ENCODE data around the gene TRAF7. TPM values are rescaled to one million over a fixed set of nuclear protein-coding genes. Genes with fewer than 3 reads are reported as not detected.

The TRAF7 gene
- total and polyA plus RNA-seq, 2 donors, result 22.3 to 23.9 TPM

GRCh38 chr16:2181952-2182351 is 26.4 kb downstream of the TRAF7 start:
- no peak for DNase-seq (ENCODE audit: low read depth in 6 of 9, low spot score in 9 of 9)
- WGBS, result 95% methylated on average over 20 of the region's 20 CpGs
- no peaks in the 10 kb centered on the region for H3K9me3 ChIP-seq (ENCODE audit: control insufficient read depth in 2 of 2, insufficient read depth in 1 of 2, low read length in 1 of 2)

DNA sequence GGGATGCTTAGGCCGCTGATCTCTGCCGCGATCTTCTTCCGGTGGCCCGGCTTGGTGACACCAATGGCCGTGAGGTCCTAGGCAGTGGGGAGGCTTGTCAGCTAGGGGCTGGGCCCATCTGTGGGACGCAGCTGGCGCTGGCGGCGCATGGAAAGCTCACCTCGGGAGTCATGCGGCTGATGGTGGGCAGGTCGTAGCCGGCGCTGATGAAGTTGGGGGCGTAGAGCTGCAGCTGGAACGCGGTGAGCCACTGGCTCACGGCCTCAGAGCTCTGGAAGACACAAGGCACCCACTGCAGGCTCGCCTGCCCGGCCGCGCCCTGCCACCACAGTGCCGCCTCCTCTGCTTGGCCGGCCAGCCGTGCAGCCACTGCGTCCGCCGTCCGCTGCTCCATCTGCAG is 28.1 kb downstream of the TRAF7 start:
- H3K27ac ChIP-seq (ENCODE audit: low read depth in 1 of 2, low read length in 1 of 2), result no peak overlapping the region
- no peaks in the 10 kb centered on the region for H3K9me3 ChIP-seq (ENCODE audit: control insufficient read depth in 2 of 2, insufficient read depth in 1 of 2, low read length in 1 of 2)
- H3K36me3 ChIP-seq (ENCODE audit: control insufficient read depth in 2 of 2, insufficient read depth in 2 of 2, low read length in 1 of 2), result no peaks in the 10 kb centered on the region
- H3K27me3 ChIP-seq (ENCODE audit: control insufficient read depth in 2 of 2, insufficient read depth in 1 of 2, low read length in 1 of 2), result peaks cover 0 to 3% of the 10 kb centered on the region in 2 donors
- H3K4me1 ChIP-seq (ENCODE audit: control insufficient read depth in 2 of 2, insufficient read depth in 2 of 2, low read length in 2 of 2), result no peaks in the 10 kb centered on the region
- 95% methylated on average over 30 of the region's 30 CpGs for WGBS
- no peak for DNase-seq (ENCODE audit: low read depth in 6 of 9, low spot score in 9 of 9)
- H3K4me3 ChIP-seq (ENCODE audit: low read length in 2 of 2), result no peak overlapping the region

More at GRCh38 chr16:2181952-2182351, 26.4 kb downstream of the TRAF7 start:
- Histone ChIP-seq H3K27me3 (ENCODE audit: control insufficient read depth in 2 of 2, insufficient read depth in 1 of 2, low read length in 1 of 2) (peaks cover 0 to 3% of the 10 kb centered on the region in 2 donors), H3K4me3 (ENCODE audit: low read length in 2 of 2) (no peak overlapping the region), H3K27ac (ENCODE audit: low read depth in 1 of 2, low read length in 1 of 2) (no peak overlapping the region), H3K36me3 (ENCODE audit: control insufficient read depth in 2 of 2, insufficient read depth in 2 of 2, low read length in 1 of 2) (peaks cover 5 to 7% of the 10 kb centered on the region in 2 donors), H3K4me1 (ENCODE audit: control insufficient read depth in 2 of 2, insufficient read depth in 2 of 2, low read length in 2 of 2) (no peaks in the 10 kb centered on the region)

DNA sequence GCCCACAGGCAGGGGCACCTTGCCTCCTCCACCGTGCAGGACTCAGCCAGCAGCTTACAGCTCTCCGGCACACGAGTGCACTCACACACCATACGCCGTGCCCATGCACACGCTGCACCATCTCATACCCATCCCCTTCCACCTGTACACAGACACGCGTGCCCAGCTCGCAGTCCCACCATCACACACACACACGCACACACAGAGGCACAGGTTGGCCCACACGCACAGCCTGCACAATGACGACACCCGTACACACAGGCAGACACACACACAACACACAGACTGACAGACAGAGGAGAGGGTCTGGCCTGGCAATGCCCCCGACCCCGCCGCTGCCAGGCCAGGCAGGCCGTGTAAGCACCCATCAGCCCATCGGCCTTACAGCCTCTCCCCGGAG is 28.8 kb downstream of the TRAF7 start:
- Histone ChIP-seq H3K27ac (ENCODE audit: low read depth in 1 of 2, low read length in 1 of 2) (no peak overlapping the region), H3K4me1 (ENCODE audit: control insufficient read depth in 2 of 2, insufficient read depth in 2 of 2, low read length in 2 of 2) (no peaks in the 10 kb centered on the region), H3K27me3 (ENCODE audit: control insufficient read depth in 2 of 2, insufficient read depth in 1 of 2, low read length in 1 of 2) (peaks cover 0 to under 1% of the 10 kb centered on the region in 2 donors), H3K4me3 (ENCODE audit: low read length in 2 of 2) (no peak overlapping the region), H3K9me3 (ENCODE audit: control insufficient read depth in 2 of 2, insufficient read depth in 1 of 2, low read length in 1 of 2) (no peaks in the 10 kb centered on the region), H3K36me3 (ENCODE audit: control insufficient read depth in 2 of 2, insufficient read depth in 2 of 2, low read length in 1 of 2) (no peaks in the 10 kb centered on the region)
- whole genome bisulfite sequencing, result 96% methylated on average over 19 of the region's 19 CpGs
- DNase-seq (ENCODE audit: low read depth in 6 of 9, low spot score in 9 of 9), result no peak

GRCh38 chr16:2184962-2185361 is 29.4 kb downstream of the TRAF7 start:
- no peaks in the 10 kb centered on the region for H3K4me1 ChIP-seq (ENCODE audit: control insufficient read depth in 2 of 2, insufficient read depth in 2 of 2, low read length in 2 of 2)
- H3K4me3 ChIP-seq (ENCODE audit: low read length in 2 of 2), result no peak overlapping the region
- 93% methylated on average over 20 of the region's 20 CpGs for WGBS
- H3K36me3 ChIP-seq (ENCODE audit: control insufficient read depth in 2 of 2, insufficient read depth in 2 of 2, low read length in 1 of 2), result no peaks in the 10 kb centered on the region
- no peaks in the 10 kb centered on the region for H3K9me3 ChIP-seq (ENCODE audit: control insufficient read depth in 2 of 2, insufficient read depth in 1 of 2, low read length in 1 of 2)
- no peak for DNase-seq (ENCODE audit: low read depth in 6 of 9, low spot score in 9 of 9)
- H3K27me3 ChIP-seq (ENCODE audit: control insufficient read depth in 2 of 2, insufficient read depth in 1 of 2, low read length in 1 of 2), result no peaks in the 10 kb centered on the region
- H3K27ac ChIP-seq (ENCODE audit: low read depth in 1 of 2, low read length in 1 of 2), result no peak overlapping the region

- H3K27ac ChIP-seq (ENCODE audit: low read depth in 1 of 2, low read length in 1 of 2), result no peak overlapping the region
- no peaks in the 10 kb centered on the region for H3K36me3 ChIP-seq (ENCODE audit: control insufficient read depth in 2 of 2, insufficient read depth in 2 of 2, low read length in 1 of 2)
- peaks cover 0 to 2% of the 10 kb centered on the region in 2 donors for H3K27me3 ChIP-seq (ENCODE audit: control insufficient read depth in 2 of 2, insufficient read depth in 1 of 2, low read length in 1 of 2)
- WGBS, result 94% methylated on average over 13 of the region's 13 CpGs
- no peak overlapping the region for H3K4me3 ChIP-seq (ENCODE audit: low read length in 2 of 2)
- no peaks in the 10 kb centered on the region for H3K4me1 ChIP-seq (ENCODE audit: control insufficient read depth in 2 of 2, insufficient read depth in 2 of 2, low read length in 2 of 2)
- DNase-seq (ENCODE audit: low read depth in 6 of 9, low spot score in 9 of 9), result no peak
- no peaks in the 10 kb centered on the region for H3K9me3 ChIP-seq (ENCODE audit: control insufficient read depth in 2 of 2, insufficient read depth in 1 of 2, low read length in 1 of 2)
Observed at GRCh38 chr16:2186064-2186463, 30.5 kb downstream of the TRAF7 start.

- H3K27ac ChIP-seq (ENCODE audit: low read depth in 1 of 2, low read length in 1 of 2), result no peak overlapping the region
- WGBS, result 96% methylated on average over 20 of the region's 20 CpGs
- H3K4me1 ChIP-seq (ENCODE audit: control insufficient read depth in 2 of 2, insufficient read depth in 2 of 2, low read length in 2 of 2), result no peaks in the 10 kb centered on the region
- H3K27me3 ChIP-seq (ENCODE audit: control insufficient read depth in 2 of 2, insufficient read depth in 1 of 2, low read length in 1 of 2), result peaks cover 0 to 2% of the 10 kb centered on the region in 2 donors
- DNase-seq (ENCODE audit: low read depth in 6 of 9, low spot score in 9 of 9), result no peak
- no peak overlapping the region for H3K4me3 ChIP-seq (ENCODE audit: low read length in 2 of 2)
- no peaks in the 10 kb centered on the region for H3K36me3 ChIP-seq (ENCODE audit: control insufficient read depth in 2 of 2, insufficient read depth in 2 of 2, low read length in 1 of 2)
- H3K9me3 ChIP-seq (ENCODE audit: control insufficient read depth in 2 of 2, insufficient read depth in 1 of 2, low read length in 1 of 2), result no peaks in the 10 kb centered on the region
Observed at GRCh38 chr16:2186505-2186904, 30.9 kb downstream of the TRAF7 start.

- Histone ChIP-seq H3K4me1 (ENCODE audit: control insufficient read depth in 2 of 2, insufficient read depth in 2 of 2, low read length in 2 of 2) (no peaks in the 10 kb centered on the region), H3K36me3 (ENCODE audit: control insufficient read depth in 2 of 2, insufficient read depth in 2 of 2, low read length in 1 of 2) (no peaks in the 10 kb centered on the region), H3K27me3 (ENCODE audit: control insufficient read depth in 2 of 2, insufficient read depth in 1 of 2, low read length in 1 of 2) (peaks cover 0 to 2% of the 10 kb centered on the region in 2 donors), H3K4me3 (ENCODE audit: low read length in 2 of 2) (no peak overlapping the region), H3K9me3 (ENCODE audit: control insufficient read depth in 2 of 2, insufficient read depth in 1 of 2, low read length in 1 of 2) (no peaks in the 10 kb centered on the region), H3K27ac (ENCODE audit: low read depth in 1 of 2, low read length in 1 of 2) (no peak overlapping the region)
- no peak for DNase-seq (ENCODE audit: low read depth in 6 of 9, low spot score in 9 of 9)
- 91% methylated on average over 17 of the region's 17 CpGs for WGBS
Observed at GRCh38 chr16:2187212-2187611, 31.6 kb downstream of the TRAF7 start.

DNA sequence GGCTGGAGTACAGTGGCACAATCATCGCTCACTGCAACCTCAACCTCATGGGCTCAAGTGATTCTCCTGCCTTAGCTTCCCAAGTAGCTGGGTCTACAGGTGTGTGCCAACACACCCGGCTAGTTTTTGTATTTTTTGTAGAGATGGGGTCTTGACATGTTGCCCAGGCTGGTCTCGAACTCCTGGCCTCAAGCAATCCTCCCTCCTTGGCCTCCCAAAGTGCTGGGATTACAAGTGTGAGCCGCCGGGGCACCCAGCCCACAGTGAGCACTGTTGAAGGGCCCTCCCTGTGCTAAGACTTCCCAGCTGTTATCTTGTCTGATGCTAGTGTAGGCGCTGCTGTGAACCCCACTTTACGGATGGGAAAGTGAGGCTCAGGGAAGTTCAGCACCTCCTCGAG is 32.8 kb downstream of the TRAF7 start:
- Histone ChIP-seq H3K27me3 (ENCODE audit: control insufficient read depth in 2 of 2, insufficient read depth in 1 of 2, low read length in 1 of 2) (peaks cover 1 to 9% of the 10 kb centered on the region in 2 donors), H3K4me3 (ENCODE audit: low read length in 2 of 2) (no peak overlapping the region), H3K27ac (ENCODE audit: low read depth in 1 of 2, low read length in 1 of 2) (no peak overlapping the region), H3K36me3 (ENCODE audit: control insufficient read depth in 2 of 2, insufficient read depth in 2 of 2, low read length in 1 of 2) (no peaks in the 10 kb centered on the region), H3K4me1 (ENCODE audit: control insufficient read depth in 2 of 2, insufficient read depth in 2 of 2, low read length in 2 of 2) (no peaks in the 10 kb centered on the region), H3K9me3 (ENCODE audit: control insufficient read depth in 2 of 2, insufficient read depth in 1 of 2, low read length in 1 of 2) (no peaks in the 10 kb centered on the region)
- DNase-seq (ENCODE audit: low read depth in 6 of 9, low spot score in 9 of 9), result no peak
- WGBS, result 95% methylated on average over 8 of the region's 8 CpGs

GRCh38 chr16:2189252-2189893 is 33.8 kb downstream of the TRAF7 start:
- H3K9me3 ChIP-seq (ENCODE audit: control insufficient read depth in 2 of 2, insufficient read depth in 1 of 2, low read length in 1 of 2), result no peaks in the 10 kb centered on the region
- WGBS, result 96% methylated on average over 25 of the region's 25 CpGs
- H3K27me3 ChIP-seq (ENCODE audit: control insufficient read depth in 2 of 2, insufficient read depth in 1 of 2, low read length in 1 of 2), result peaks cover 9 to 18% of the 10 kb centered on the region in 2 donors
- DNase-seq (ENCODE audit: low read depth in 6 of 9, low spot score in 9 of 9), result no peak
- H3K4me3 ChIP-seq (ENCODE audit: low read length in 2 of 2), result no peak overlapping the region
- no peaks in the 10 kb centered on the region for H3K4me1 ChIP-seq (ENCODE audit: control insufficient read depth in 2 of 2, insufficient read depth in 2 of 2, low read length in 2 of 2)
- no peak overlapping the region for H3K27ac ChIP-seq (ENCODE audit: low read depth in 1 of 2, low read length in 1 of 2)
- H3K36me3 ChIP-seq (ENCODE audit: control insufficient read depth in 2 of 2, insufficient read depth in 2 of 2, low read length in 1 of 2), result no peaks in the 10 kb centered on the region

All from thymus (tissue), 11 donors.